Left lung (tissue), 10 donors: ENCODE data around the gene LARP1. TPM values are rescaled to one million over a fixed set of nuclear protein-coding genes. Genes with fewer than 3 reads are reported as not detected.

Experiments
- ATAC-seq: fragments of 200-7000 bp; cut with Tn5 transposase; one replicate; pipeline ENCODE4 v1.9.1; 2020; ENCODE audit warnings: moderate library complexity
- DNase-seq, 4 donors: peaks; one replicate each; pipeline ENCODE4 v3.0.0-alpha.2; 2013 to 2020
- H3K27ac ChIP-seq, 2 donors: fragments of 200-600 bp; sonication (generic) in 1 of 2; one replicate each; pipeline versions ENCODE4 v1.5.0 to v1.8.0; 2020 to 2021
- H3K27me3 ChIP-seq, 2 donors: fragments of 200-600 bp; sonication (generic) in 1 of 2; one replicate each; pipeline versions ENCODE4 v1.5.0 to v1.8.0; 2020 to 2021
- H3K36me3 ChIP-seq, 2 donors: fragments of 200-600 bp; sonication (generic) in 1 of 2; one replicate each; pipeline versions ENCODE4 v1.5.0 to v1.8.0; 2020 to 2021
- H3K4me1 ChIP-seq, 2 donors: fragments of 200-600 bp; one replicate each; pipeline ENCODE4 v1.8.0; 2021
- H3K4me3 ChIP-seq, 2 donors: fragments of 200-600 bp; sonication (generic) in 1 of 2; one replicate each; pipeline versions ENCODE4 v1.5.0 to v1.8.0; 2020 to 2021; ENCODE audit warnings: mild to moderate bottlenecking in 1 of 2
- H3K9me3 ChIP-seq, 2 donors: fragments of 200-600 bp; sonication (generic) in 1 of 2; one replicate each; pipeline versions ENCODE4 v1.5.0 to v1.8.0; 2020 to 2021
- intact Hi-C, 2 donors: fragments of 100-400 bp; cut with DNase I; formaldehyde crosslinking; loops; one replicate each; pipeline versions ENCODE4 v1.11.2 to v1.14.2; 2022
- polyA plus RNA-seq, 6 donors: library from polyadenylated mRNA; unstranded; fragments of 120-200 nt; gene quantifications; one replicate each; pipeline ENCODE4 v1.2.1, GENCODE V29; 2013; ENCODE audit not compliant: insufficient read length in 6 of 6
- total RNA-seq, 2 donors: library from RNA; stranded (reverse); fragmentation: NEBNext Ultra II Directional; extraction: Animal tissue kit (Norgen Biotek cat#: 25700); gene quantifications; one replicate each; pipeline ENCODE4 v1.2.1, GENCODE V29; 2021
- TF ChIP-seq, protein P1 (sequence below), 2 donors: fragments of 200-600 bp; sonication (generic) in 1 of 2; IDR thresholded peaks; one replicate each; pipeline versions ENCODE4 v1.5.0 to v1.8.0; 2021; ENCODE audit warnings: antibody characterized with exemption in 2 of 2
- donor health status: DM: no; HTN: yes; CAD: no.
- donor health status: DM: no; HTN: no; CAD: no.

LARP1 gene
- total and polyA plus RNA-seq, 8 donors, result 90.3 to 172 (median 109) TPM

- Histone ChIP-seq H3K36me3 (no peaks in the 10 kb centered on the region), H3K4me3 (peak overlapping the region in 1 of 2 donors; percentile 24), H3K9me3 (no peaks in the 10 kb centered on the region), H3K4me1 (peaks cover 6 to 22% of the 10 kb centered on the region in 2 donors), H3K27me3 (no peaks in the 10 kb centered on the region), H3K27ac (peak overlapping the region; percentile 65 to 79)
- TF ChIP-seq, protein P1, sequence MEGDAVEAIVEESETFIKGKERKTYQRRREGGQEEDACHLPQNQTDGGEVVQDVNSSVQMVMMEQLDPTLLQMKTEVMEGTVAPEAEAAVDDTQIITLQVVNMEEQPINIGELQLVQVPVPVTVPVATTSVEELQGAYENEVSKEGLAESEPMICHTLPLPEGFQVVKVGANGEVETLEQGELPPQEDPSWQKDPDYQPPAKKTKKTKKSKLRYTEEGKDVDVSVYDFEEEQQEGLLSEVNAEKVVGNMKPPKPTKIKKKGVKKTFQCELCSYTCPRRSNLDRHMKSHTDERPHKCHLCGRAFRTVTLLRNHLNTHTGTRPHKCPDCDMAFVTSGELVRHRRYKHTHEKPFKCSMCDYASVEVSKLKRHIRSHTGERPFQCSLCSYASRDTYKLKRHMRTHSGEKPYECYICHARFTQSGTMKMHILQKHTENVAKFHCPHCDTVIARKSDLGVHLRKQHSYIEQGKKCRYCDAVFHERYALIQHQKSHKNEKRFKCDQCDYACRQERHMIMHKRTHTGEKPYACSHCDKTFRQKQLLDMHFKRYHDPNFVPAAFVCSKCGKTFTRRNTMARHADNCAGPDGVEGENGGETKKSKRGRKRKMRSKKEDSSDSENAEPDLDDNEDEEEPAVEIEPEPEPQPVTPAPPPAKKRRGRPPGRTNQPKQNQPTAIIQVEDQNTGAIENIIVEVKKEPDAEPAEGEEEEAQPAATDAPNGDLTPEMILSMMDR (IDR thresholded peaks at IDR 0.05), result no peak
- DNase-seq (peak in 2 of 4 donors; percentile 44), ATAC-seq (peak; percentile 85)
- intact Hi-C loops, result no loop called here
These were observed 40.8 kb upstream of the LARP1 start for GRCh38 chr5:154714266-154714986.

GRCh38 chr5:154721481-154722058 lies 33.6 kb upstream of the LARP1 start:
- no peak for ATAC-seq
- intact Hi-C loops, result no loop called here
- no peak overlapping the region for H3K27ac ChIP-seq

DNA sequence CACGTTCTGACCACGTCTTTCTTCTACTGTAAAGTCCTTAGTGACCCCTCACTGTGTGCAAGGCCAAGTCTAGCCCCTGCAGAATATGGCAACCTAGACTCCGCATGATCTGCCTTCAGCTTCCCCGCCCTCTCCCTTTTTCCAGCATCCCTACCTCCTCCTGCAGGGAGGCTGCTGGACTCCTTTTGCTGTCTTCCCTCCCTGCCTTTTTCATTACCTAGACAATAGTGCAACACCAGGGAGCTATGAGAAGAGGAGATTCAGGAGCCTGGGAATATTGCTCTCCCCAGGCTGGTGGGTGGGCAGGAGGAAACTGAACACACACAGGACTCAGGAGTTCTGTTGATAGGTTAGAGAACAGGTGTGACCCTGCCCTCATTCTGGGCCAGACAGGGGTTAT lies 33.1 kb upstream of the LARP1 start:
- Histone ChIP-seq H3K27ac (no peak overlapping the region), H3K27me3 (no peaks in the 10 kb centered on the region), H3K4me3 (no peak overlapping the region), H3K9me3 (no peaks in the 10 kb centered on the region), H3K36me3 (no peaks in the 10 kb centered on the region), H3K4me1 (no peaks in the 10 kb centered on the region)
- ATAC-seq (no peak), DNase-seq (no peak)
- intact Hi-C loops, result no loop called here
- TF ChIP-seq, protein P1 (IDR thresholded peaks at IDR 0.05), result no peak

More at GRCh38 chr5:154721481-154722058, 33.6 kb upstream of the LARP1 start:
- no peak for DNase-seq
- Histone ChIP-seq H3K27me3 (no peaks in the 10 kb centered on the region), H3K4me1 (no peaks in the 10 kb centered on the region), H3K9me3 (no peaks in the 10 kb centered on the region), H3K36me3 (no peaks in the 10 kb centered on the region), H3K4me3 (no peak overlapping the region)
- TF ChIP-seq, protein P1 (IDR thresholded peaks at IDR 0.05), result no peak

GRCh38 chr5:154722936-154723335 lies 32.2 kb upstream of the LARP1 start:
- no peak overlapping the region for H3K4me3 ChIP-seq
- no peaks in the 10 kb centered on the region for H3K36me3 ChIP-seq
- ATAC-seq, result no peak
- H3K4me1 ChIP-seq, result no peaks in the 10 kb centered on the region
- TF ChIP-seq, protein P1 (IDR thresholded peaks at IDR 0.05), result no peak
- H3K27me3 ChIP-seq, result no peaks in the 10 kb centered on the region
- no peaks in the 10 kb centered on the region for H3K9me3 ChIP-seq
- intact Hi-C loops, result no loop called here
- no peak for DNase-seq
- H3K27ac ChIP-seq, result no peak overlapping the region

- Histone ChIP-seq H3K4me1 (no peaks in the 10 kb centered on the region), H3K27me3 (no peaks in the 10 kb centered on the region), H3K27ac (no peak overlapping the region), H3K9me3 (no peaks in the 10 kb centered on the region), H3K36me3 (no peaks in the 10 kb centered on the region), H3K4me3 (no peak overlapping the region)
- DNase-seq, result no peak
- peak; percentile 64 for ATAC-seq
- intact Hi-C loops, result no loop called here
- TF ChIP-seq, protein P1 (IDR thresholded peaks at IDR 0.05), result no peak
These were observed 31.3 kb upstream of the LARP1 start for GRCh38 chr5:154723740-154724505.
